Ectodermal cell (in vitro differentiated cells): Measurements from ENCODE around the gene STRIT1. TPM values are rescaled to one million over a fixed set of nuclear protein-coding genes. Genes with fewer than 3 reads are reported as not detected.

Experiments
- H3K27ac ChIP-seq: 2 replicates; pipeline ENCODE4 v1.7.0; 2013; ENCODE audit warnings: mild to moderate bottlenecking, low read depth, low read length; ENCODE audit not compliant: insufficient read depth, poor library complexity, severe bottlenecking
- H3K27me3 ChIP-seq: 2 replicates; pipeline ENCODE4 v1.7.0; 2013; ENCODE audit warnings: mild to moderate bottlenecking, low read length; ENCODE audit not compliant: insufficient read depth, control insufficient read depth, poor library complexity, severe bottlenecking
- H3K36me3 ChIP-seq: one replicate; pipeline ENCODE4 v1.7.0; 2013; ENCODE audit warnings: low read length; ENCODE audit not compliant: control insufficient read depth, insufficient read depth
- H3K4me1 ChIP-seq: one replicate; pipeline ENCODE4 v1.7.0; 2013; ENCODE audit warnings: low read length; ENCODE audit not compliant: control insufficient read depth, insufficient read depth
- H3K4me3 ChIP-seq: 2 replicates; pipeline ENCODE4 v1.7.0; 2013; ENCODE audit warnings: low read depth, low read length, control low read depth; ENCODE audit not compliant: insufficient read depth
- H3K9me3 ChIP-seq: 2 replicates; pipeline ENCODE4 v1.7.0; 2013; ENCODE audit warnings: mild to moderate bottlenecking, low read length, moderate library complexity; ENCODE audit not compliant: control insufficient read depth
- WGBS, 2 experiments: methylation state at CpG; one replicate each; pipeline ENCODE4 v1.1.7; 2013; ENCODE audit warnings: missing lambda C conversion rate in 2 of 2; 5-methylcytosine and 5-hydroxymethylcytosine counted together
- polyA plus RNA-seq, 4 experiments: library from polyadenylated mRNA; stranded (reverse); fragments of 50-300 nt; gene quantifications; one replicate each; pipeline ENCODE4 v1.2.3, GENCODE V29; 2013

STRIT1 gene
- not detected for polyA plus RNA-seq (2013, experiment 1 of 4)
- not detected for polyA plus RNA-seq (2013, experiment 2 of 4)
- polyA plus RNA-seq (2013, experiment 3 of 4), result not detected
- not detected for polyA plus RNA-seq (2013, experiment 4 of 4)

- 53 to 54% methylated on average over 5 to 6 of the region's 6 CpGs for WGBS, 2 experiments
- Histone ChIP-seq H3K9me3 (peaks cover 4% of the 10 kb centered on the region), H3K4me3 (no peak within 1 kb of the TSS), H3K4me1 (no peaks in the 10 kb centered on the region), H3K27me3 (no peaks in the 10 kb centered on the region), H3K27ac (no peak within 1 kb of the TSS), H3K36me3 (no peaks in the 10 kb centered on the region)
Measured at GRCh38 chr3:155293516-155293915, at the start of gene STRIT1. STRIT1 (minus strand) TSS chr3:155293683.

GRCh38 chr3:155342344-155342743 lies 48.9 kb upstream of the STRIT1 start:
- Histone ChIP-seq H3K9me3 (no peaks in the 10 kb centered on the region), H3K27ac (no peak overlapping the region), H3K36me3 (no peaks in the 10 kb centered on the region), H3K4me1 (no peaks in the 10 kb centered on the region), H3K27me3 (no peaks in the 10 kb centered on the region), H3K4me3 (no peak overlapping the region)
- WGBS, 2 experiments, result 34 to 35% methylated on average over 3 of the region's 3 CpGs

GRCh38 chr3:155339052-155339451 lies 45.6 kb upstream of the STRIT1 start:
- Histone ChIP-seq H3K4me3 (no peak overlapping the region), H3K9me3 (no peaks in the 10 kb centered on the region), H3K27me3 (no peaks in the 10 kb centered on the region), H3K27ac (no peak overlapping the region), H3K36me3 (no peaks in the 10 kb centered on the region), H3K4me1 (no peaks in the 10 kb centered on the region)

GRCh38 chr3:155335724-155336354 lies 42.4 kb upstream of the STRIT1 start:
- Histone ChIP-seq H3K4me3 (no peak overlapping the region), H3K4me1 (no peaks in the 10 kb centered on the region), H3K36me3 (no peaks in the 10 kb centered on the region), H3K27me3 (no peaks in the 10 kb centered on the region), H3K27ac (no peak overlapping the region), H3K9me3 (no peaks in the 10 kb centered on the region)
- WGBS, 2 experiments, result 87 to 91% methylated on average over 3 of the region's 3 CpGs

- Histone ChIP-seq H3K36me3 (no peaks in the 10 kb centered on the region), H3K4me3 (no peak overlapping the region), H3K27me3 (no peaks in the 10 kb centered on the region), H3K4me1 (no peaks in the 10 kb centered on the region), H3K9me3 (no peaks in the 10 kb centered on the region), H3K27ac (no peak overlapping the region)
- WGBS, 2 experiments, result 95 to 96% methylated on average over 6 of the region's 6 CpGs
Measured at GRCh38 chr3:155334914-155335723, 41.6 kb upstream of the STRIT1 start.

GRCh38 chr3:155334215-155334913 lies 40.9 kb upstream of the STRIT1 start:
- no peaks in the 10 kb centered on the region for H3K4me1 ChIP-seq
- H3K27me3 ChIP-seq, result no peaks in the 10 kb centered on the region
- H3K36me3 ChIP-seq, result no peaks in the 10 kb centered on the region
- WGBS, 2 experiments, result 95 to 97% methylated on average over 1 of the region's 3 CpGs
- no peaks in the 10 kb centered on the region for H3K9me3 ChIP-seq
- H3K27ac ChIP-seq, result no peak overlapping the region
- no peak overlapping the region for H3K4me3 ChIP-seq

- Histone ChIP-seq H3K27me3 (no peaks in the 10 kb centered on the region), H3K27ac (no peak overlapping the region), H3K4me1 (no peaks in the 10 kb centered on the region), H3K9me3 (no peaks in the 10 kb centered on the region), H3K4me3 (no peak overlapping the region), H3K36me3 (no peaks in the 10 kb centered on the region)
- 92 to 94% methylated on average over 4 of the region's 4 CpGs for WGBS, 2 experiments
Measured at GRCh38 chr3:155332716-155333115, 39.2 kb upstream of the STRIT1 start.

- Histone ChIP-seq H3K9me3 (no peaks in the 10 kb centered on the region), H3K4me1 (no peaks in the 10 kb centered on the region), H3K27ac (no peak overlapping the region), H3K4me3 (no peak overlapping the region), H3K36me3 (no peaks in the 10 kb centered on the region), H3K27me3 (no peaks in the 10 kb centered on the region)
- WGBS, 2 experiments, result 96 to 100% methylated on average over 2 of the region's 2 CpGs
Measured at GRCh38 chr3:155331078-155331477, 37.6 kb upstream of the STRIT1 start.

- Histone ChIP-seq H3K27ac (no peak overlapping the region), H3K4me3 (no peak overlapping the region), H3K9me3 (no peaks in the 10 kb centered on the region), H3K36me3 (no peaks in the 10 kb centered on the region), H3K4me1 (no peaks in the 10 kb centered on the region), H3K27me3 (no peaks in the 10 kb centered on the region)
Measured at GRCh38 chr3:155330370-155330769, 36.9 kb upstream of the STRIT1 start.

GRCh38 chr3:155329513-155330048 lies 36.1 kb upstream of the STRIT1 start:
- 90 to 94% methylated on average over 6 of the region's 6 CpGs for WGBS, 2 experiments
- Histone ChIP-seq H3K36me3 (no peaks in the 10 kb centered on the region), H3K4me3 (no peak overlapping the region), H3K9me3 (no peaks in the 10 kb centered on the region), H3K4me1 (no peaks in the 10 kb centered on the region), H3K27ac (no peak overlapping the region), H3K27me3 (no peaks in the 10 kb centered on the region)
